Stimulated activated CD4-positive, alpha-beta T cell treated with anti-CD3 and anti-CD28 coated beads, Interleukin-1b, Interleukin-23, amount 100 ng/mL, for 1 hour (primary cell): ENCODE results near the gene NPHS1.

Source experiments
- DNase-seq, 2 donors: peaks; one replicate each; pipeline ENCODE4 v3.0.0-alpha.2; 2020; ENCODE audit warnings: low read depth in 2 of 2

The NPHS1 gene

DNA sequence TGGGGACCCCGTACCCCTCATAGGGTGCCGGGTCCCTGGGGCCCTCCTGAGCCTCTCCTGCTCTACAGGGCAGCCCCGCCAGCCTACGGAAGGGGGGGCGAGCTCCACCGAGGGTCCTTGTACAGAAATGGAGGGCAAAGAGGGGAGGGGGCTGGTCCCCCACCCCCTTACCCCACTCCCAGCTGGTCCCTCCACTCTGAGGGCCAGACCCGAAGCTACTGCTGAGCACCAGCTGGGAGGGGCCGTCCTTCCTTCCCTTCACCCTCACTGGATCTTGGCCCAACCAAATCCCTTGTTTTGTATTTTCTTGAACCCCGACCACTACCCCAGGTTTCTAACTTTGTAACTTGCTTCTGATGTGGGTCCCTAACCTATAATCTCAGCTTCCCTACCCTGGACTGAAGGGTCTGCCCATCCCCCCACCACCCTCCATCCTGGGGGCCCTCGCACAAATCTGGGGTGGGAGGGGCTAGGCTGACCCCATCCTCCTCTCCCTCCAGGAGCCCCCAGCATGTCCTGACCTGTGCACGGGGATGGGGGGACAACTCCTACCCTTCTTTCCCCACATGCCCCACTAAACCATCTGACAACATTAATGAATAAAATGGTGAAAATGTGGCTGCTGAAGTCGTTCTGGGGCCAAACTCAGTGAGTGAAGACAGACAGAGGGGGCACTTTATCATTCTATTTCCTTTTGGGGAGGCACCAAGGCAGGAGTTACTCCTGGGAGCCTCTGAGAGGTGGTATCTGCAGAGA, 63.9 kb downstream of the NPHS1 start:
- DNase-seq: no peak

DNA sequence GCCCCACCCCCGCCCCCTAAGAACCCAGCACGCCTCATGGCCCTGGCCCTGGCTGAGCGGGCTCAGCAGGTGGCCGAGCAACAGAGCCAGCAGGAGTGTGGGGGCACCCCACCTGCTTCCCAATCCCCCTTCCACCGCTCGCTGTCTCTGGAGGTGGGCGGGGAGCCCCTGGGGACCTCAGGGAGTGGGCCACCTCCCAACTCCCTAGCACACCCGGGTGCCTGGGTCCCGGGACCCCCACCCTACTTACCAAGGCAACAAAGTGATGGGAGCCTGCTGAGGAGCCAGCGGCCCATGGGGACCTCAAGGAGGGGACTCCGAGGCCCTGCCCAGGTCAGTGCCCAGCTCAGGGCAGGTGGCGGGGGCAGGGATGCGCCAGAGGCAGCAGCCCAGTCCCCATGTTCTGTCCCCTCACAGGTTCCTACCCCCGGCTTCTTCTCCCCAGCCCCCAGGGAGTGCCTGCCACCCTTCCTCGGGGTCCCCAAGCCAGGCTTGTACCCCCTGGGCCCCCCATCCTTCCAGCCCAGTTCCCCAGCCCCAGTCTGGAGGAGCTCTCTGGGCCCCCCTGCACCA, 65.0 kb downstream of the NPHS1 start:
- no peak for DNase-seq

DNA sequence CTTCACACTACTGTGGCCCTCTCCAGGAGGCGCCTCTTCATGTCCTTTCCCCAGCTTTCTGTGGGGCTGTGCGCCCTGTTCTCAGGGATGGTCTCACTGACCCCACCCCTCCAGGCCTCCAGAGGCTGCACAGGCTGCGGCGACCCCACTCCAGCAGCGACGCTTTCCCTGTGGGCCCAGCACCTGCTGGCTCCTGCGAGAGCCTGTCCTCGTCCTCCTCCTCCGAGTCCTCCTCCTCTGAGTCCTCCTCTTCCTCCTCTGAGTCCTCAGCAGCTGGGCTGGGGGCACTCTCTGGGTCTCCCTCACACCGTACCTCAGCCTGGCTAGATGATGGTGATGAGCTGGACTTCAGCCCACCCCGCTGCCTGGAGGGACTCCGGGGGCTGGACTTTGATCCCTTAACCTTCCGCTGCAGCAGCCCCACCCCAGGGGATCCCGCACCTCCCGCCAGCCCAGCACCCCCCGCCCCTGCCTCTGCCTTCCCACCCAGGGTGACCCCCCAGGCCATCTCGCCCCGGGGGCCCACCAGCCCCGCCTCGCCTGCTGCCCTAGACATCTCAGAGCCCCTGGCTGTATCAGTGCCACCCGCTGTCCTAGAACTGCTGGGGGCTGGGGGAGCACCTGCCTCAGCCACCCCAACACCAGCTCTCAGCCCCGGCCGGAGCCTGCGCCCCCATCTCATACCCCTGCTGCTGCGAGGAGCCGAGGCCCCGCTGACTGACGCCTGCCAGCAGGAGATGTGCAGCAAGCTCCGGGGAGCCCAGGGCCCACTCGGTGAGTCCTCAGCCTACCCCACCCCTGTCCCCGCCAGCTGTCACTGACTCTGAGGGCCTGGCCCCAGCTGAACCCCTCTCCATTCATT, 65.8 kb downstream of the NPHS1 start:
- no peak for DNase-seq

DNA sequence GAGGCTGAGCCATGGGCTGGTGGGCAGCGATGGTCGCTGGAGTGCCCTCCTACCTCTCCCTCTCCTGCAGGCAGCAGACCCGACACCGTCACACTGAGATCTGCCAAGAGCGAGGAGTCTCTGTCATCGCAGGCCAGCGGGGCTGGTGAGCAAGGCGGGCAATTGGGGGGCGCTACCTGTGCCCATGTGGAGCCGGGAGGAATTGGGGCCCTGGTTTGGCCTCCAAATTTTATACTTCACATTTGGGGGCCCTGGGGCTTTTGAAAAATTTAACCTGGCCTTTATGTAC, 67.0 kb downstream of the NPHS1 start:
- no peak for DNase-seq

DNA sequence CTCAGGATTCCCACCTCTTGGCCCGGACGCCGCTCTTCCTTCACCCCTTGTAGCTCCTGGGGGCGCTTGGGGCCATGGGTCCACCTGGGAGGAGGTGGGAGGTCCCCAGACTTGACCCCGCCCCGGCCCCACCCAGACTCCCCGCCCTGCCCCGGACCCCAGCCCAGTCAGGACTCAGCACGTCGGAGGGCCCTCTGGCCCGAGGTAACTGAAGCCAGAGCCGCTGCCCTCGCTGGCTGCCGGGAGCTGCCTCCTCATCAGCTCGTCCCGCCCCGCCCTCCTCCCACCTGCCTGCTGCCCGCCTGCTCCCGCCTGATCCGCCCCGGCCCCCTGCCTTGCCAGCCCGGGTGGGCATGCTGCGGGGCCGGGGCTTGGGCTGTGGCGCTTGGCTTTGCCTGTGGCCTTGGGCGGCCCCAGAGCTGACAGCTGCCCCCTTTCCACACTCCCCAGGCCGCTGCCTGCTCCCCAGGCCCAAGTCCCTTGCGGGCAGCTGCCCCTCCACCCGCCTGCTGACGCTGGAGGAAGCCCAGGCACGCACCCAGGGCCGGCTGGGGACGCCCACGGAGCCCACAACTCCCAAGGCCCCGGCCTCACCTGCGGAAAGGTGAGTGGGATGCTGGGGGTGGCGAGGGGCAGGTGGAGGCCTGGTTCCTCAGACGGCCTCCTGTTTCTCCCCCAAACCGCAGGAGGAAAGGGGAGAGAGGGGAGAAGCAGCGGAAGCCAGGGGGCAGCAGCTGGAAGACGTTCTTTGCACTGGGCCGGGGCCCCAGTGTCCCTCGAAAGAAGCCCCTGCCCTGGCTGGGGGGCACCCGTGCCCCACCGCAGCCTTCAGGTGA, 67.6 kb downstream of the NPHS1 start:
- no peak for DNase-seq

DNA sequence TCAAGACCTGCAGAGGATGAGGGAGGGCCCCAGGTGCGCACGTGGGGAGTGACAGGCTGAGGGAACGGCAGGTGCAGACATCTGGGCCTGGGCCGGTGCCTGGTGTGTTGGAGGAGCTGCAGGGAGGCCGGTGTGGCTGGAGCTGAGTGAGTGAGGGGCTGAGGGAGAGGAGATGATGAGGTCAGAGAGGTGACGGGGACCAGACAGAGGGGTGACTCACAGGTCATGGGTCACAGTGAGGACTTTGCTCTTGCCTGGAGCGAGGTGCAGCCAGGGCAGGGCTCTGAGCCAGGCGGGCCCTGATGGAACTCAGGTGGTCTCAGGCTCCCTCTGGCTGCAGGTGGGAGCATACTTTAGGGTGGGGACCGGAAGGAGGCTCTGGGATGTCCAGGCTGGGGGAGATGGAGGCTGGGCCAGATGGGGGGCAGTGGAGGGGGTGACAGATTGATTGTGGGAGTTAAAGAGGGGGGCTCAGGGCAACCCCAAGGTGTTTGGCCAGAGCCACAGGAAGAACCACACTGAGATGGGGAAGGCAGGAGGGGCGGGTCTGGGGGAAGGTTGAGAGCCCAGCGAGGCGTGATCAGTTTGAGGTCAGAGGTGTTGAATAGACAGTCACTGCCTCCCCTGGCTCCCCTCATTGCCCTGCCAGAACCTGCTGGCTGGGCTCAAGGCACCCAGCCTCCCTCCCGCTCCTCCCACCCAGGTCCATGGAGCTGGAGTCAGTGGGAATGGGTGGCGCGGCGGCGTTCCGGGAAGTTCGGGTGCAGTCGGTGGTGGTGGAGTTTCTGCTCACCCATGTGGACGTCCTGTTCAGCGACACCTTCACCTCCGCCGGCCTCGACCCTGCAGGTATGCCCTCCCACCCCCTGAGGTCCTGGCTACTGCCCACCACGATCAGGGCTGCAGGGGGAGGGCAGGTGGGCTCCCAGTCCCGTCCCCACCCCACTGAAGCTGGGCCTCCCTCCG, 68.6 kb downstream of the NPHS1 start:
- no peak for DNase-seq

DNA sequence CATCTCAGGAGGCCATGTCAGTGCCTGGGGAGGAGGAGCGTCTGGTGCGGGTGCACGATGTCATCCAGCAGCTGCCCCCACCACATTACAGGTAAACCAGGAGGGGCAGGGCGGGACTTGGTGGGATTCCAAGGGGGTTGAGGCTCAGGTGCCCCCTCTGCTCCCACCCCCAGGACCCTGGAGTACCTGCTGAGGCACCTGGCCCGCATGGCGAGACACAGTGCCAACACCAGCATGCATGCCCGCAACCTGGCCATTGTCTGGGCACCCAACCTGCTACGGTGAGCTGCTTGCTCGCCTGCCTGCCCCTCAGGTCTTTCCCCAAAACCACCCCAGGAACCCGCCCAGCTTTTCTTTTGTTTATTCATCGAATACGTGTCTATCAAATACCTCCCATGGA, 69.7 kb downstream of the NPHS1 start:
- DNase-seq: no peak

DNA sequence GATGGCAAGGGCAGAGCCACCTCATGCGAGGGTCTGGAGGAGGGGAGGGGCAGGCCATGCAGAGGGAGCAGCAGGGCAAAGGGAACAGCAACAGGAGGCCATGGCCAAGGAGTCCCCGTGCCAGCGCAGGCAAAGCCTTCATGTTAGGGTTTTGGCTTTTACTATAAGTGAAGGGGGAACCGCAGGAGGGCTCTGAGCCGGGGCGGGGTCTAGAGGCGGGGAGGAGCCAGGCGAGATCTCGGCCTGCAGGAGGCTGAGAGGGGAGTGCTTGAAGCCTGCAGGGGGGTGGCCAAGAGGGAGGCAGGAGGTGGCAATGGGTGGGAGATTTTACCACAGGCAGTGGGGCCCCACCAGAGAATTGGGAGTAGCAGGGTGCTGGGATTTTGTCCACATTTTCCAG, 70.7 kb downstream of the NPHS1 start:
- no peak for DNase-seq

DNA sequence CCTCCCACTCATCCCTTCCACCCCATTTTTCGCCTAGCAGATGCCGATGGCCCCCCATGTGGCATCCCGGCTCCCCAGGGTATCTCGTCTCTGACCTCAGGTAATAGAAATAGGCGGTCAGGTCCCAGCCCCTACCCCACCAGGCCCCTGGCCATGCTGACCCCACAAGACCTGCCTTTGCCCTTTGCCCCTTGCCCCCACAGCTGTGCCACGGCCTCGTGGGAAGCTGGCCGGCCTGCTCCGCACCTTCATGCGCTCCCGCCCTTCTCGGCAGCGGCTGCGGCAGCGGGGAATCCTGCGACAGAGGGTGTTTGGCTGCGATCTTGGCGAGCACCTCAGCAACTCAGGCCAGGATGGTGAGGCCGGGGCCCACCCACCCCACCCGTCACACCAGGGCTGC, 71.6 kb downstream of the NPHS1 start:
- DNase-seq: no peak

DNA sequence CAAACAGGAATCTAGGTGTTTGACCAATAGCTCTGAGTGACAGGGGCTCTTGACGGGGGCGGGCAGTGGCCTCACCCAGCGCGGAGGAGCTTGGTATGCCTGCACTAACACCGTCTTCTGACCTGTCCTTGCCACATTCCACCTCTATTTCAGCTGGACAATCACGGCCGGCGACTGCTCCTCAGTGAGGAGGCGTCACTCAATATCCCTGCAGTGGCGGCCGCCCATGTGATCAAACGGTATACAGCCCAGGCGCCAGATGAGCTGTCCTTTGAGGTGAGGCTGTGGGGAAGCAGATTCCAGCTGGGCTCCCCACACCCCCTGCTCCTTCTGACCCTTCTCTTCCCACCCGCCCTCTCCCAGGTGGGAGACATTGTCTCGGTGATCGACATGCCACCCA, 72.2 kb downstream of the NPHS1 start:
- no peak for DNase-seq

DNA sequence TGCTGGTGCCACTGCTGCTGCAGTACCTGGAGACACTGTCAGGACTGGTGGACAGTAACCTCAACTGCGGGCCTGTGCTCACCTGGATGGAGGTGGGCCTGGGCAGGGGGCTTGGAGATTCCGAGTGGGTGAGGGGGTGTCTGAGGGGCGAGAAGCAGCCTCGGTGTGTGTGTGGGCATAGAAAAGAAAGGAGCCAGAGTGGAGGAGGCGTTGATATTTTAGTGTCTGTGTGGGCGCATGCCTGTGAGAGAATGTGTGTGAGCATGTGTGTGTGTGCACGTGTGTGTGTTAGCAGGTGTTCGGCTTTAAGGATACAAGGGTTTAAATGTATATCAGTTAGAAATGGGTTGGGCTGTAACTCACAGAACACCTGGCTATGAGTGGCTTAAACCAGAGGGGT, 73.3 kb downstream of the NPHS1 start:
- no peak for DNase-seq

DNA sequence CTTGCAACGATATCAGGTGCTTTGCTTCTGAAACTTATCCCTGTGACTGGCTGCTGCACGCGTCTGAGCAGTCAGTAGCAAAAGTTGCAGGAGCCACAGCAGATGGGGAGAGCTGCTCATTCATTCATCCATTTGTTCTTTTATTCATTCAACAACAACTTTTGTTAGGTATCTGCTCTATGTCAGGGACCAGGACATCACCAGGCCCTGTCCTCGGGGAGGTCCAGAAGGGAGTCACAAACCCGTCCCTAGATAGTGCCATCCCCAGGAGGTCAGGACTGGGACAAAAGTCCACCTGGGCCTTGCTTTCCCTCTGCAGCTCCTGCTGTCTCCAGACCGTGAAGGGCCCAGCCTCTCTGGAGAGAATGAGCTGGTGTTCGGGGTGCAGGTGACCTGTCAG, 74.3 kb downstream of the NPHS1 start:
- no peak for DNase-seq

DNA sequence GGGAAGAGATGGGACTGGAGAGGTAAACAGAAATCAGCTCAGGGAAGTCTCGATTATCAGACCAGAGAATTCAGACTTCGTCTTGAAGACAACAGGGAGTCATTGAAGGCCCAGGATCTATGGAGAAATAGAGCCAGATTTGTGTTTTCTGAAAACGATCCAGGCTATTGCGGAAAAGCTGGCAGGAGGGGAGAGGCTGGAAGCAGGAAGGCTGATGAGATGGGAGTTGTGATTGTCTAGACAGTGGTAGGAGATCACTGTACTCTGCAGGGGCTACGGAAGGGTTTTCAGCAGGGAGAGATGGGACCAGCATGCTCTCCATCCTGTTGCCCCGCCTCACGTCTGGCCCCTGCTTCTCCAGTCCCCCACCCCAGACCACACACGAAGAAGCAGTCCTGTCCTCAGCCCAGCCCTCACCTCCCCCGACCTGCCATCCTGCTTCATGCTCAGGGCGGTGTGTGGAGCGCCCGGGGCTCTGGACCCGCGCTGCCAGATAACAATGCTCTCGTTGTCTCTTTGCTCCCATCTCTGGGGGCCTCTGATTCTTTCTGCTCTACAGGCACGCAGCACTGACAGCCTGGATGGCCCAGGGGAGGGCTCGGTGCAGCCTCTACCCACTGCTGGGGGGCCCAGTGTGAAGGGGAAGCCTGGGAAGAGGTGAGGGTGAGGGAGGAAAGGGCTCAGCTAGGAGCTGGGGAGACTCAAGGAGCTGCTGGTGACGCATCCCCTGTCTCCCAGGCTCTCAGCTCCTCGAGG, 75.0 kb downstream of the NPHS1 start:
- no peak for DNase-seq

DNA sequence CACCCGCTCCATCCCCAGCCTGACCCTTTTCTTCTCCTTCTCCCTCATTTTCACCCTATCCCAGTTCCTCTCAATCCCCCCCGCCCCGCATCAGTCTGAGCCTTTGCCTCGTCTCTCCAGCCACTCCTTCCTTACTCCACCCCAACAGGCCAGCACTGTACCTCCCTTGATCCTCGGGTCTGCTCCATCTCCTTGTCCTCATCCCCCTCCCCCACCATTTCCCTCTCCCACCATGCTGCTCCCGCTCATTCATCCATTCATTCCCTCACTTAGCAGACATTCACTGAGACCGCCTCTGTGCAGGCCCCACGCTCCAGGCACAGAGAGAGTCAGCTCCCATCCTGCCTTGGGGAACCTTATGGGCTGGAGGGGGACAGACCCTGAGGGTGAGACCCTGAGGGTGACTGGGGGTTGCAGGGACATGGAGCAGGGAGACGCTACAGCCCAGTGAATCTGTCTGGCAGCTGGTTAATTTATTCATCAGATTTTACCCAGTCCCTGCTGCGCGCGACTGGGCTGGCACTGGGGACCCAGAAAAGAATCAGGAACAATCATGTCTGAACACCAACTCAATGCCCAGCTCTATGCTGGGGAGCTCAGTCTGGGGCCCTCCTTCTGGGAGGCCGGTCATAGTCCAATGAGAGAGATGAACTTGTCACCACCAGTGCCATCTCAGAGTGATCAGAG, 76.1 kb downstream of the NPHS1 start:
- DNase-seq: no peak
